Astrocyte of the cerebellum (primary cell): Measurements from ENCODE around the gene PPP6R3.

Experiments used
- DNase-seq: peaks from one replicate; pipeline ENCODE4 v3.0.0-alpha.2; 2011; ENCODE audit warnings: low read depth
- H3K4me3 ChIP-seq: 2 replicates; pipeline ENCODE4 v1.5.1; 2011; ENCODE audit warnings: mild to moderate bottlenecking, low read depth, low read length, moderate library complexity
- in situ Hi-C: cut with HindIII; loops from 2 replicates; pipeline ENCODE4 v1.10.0; 2017; ENCODE audit warnings: low sequenced_read_pairs
- TF ChIP-seq, protein P1 (sequence below): IDR thresholded peaks from 2 replicates; pipeline ENCODE4 v1.5.1; 2012; ENCODE audit warnings: low read length, low read depth, moderate library complexity, mild to moderate bottlenecking; ENCODE audit errors: missing control alignments

Gene PPP6R3

DNA sequence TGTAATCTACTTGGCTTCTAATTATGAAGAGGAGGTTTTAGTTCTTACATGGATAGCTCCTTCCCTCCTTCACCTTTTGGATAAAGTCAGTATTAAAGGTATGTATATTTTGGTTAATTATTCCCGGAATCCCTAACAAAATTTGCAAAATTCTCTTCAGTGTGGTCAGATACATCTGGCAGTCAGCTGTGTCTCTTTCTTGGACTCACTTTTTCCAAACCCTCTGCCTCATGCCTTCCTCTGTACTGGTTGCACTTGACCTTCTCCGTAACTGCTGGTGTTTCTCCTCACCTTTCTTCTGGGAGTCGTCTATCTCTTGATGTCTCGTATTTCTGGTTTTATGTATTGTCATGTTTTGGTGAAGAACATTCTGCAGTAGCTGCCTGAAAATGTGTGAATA lies 62.5 kb downstream of the PPP6R3 start:
- DNase-seq, result no peak
- TF ChIP-seq, protein P1, sequence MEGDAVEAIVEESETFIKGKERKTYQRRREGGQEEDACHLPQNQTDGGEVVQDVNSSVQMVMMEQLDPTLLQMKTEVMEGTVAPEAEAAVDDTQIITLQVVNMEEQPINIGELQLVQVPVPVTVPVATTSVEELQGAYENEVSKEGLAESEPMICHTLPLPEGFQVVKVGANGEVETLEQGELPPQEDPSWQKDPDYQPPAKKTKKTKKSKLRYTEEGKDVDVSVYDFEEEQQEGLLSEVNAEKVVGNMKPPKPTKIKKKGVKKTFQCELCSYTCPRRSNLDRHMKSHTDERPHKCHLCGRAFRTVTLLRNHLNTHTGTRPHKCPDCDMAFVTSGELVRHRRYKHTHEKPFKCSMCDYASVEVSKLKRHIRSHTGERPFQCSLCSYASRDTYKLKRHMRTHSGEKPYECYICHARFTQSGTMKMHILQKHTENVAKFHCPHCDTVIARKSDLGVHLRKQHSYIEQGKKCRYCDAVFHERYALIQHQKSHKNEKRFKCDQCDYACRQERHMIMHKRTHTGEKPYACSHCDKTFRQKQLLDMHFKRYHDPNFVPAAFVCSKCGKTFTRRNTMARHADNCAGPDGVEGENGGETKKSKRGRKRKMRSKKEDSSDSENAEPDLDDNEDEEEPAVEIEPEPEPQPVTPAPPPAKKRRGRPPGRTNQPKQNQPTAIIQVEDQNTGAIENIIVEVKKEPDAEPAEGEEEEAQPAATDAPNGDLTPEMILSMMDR, result no peak
- no peak overlapping the region for H3K4me3 ChIP-seq
- in situ Hi-C loops, result no loop called here

DNA sequence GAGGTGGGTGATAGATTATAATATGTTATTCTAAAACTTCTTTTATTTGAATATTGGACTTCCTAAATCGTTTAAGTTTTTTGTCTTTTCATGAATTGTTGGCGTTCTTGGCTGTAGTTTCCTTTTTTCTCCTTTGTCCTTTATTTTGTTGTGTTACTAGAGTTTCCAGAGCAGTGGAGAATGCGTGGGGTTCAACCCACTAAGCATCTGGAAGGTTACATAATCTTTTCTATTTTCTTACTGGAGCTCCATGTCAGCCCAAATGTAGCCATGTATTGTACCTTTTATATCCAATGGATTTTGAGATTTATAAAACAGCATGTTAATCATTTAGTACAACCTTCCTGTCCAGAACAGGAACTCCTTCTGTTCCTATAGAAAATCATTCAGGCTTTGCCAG lies 63.2 kb downstream of the PPP6R3 start:
- TF ChIP-seq, protein P1, result no peak

DNA sequence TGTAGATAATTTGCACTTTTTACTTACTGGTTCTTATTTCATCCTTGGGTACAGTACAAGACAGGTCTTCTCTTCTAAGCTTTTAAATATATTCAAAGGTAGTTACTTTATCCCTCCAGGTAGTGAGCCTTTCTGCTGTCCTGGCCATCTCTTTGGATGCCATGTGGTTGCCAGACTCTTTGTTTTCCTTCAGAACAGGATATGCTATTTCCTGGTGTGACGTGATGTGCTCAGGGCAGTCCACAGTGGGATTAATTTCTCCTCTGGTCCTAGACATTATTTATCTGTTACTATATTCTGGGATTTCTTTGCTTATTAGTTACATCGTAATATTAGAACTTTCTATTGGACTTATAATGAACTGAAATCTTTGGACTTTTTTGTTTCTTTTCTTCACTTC lies 63.7 kb downstream of the PPP6R3 start:
- DNase-seq, result no peak
- in situ Hi-C loops, result no loop called here
- H3K4me3 ChIP-seq, result no peak overlapping the region
- TF ChIP-seq, protein P1, result no peak

More for the DNA sequence above, 63.2 kb downstream of the PPP6R3 start:
- no peak overlapping the region for H3K4me3 ChIP-seq
- no peak for DNase-seq
- in situ Hi-C loops, result no loop called here

DNA sequence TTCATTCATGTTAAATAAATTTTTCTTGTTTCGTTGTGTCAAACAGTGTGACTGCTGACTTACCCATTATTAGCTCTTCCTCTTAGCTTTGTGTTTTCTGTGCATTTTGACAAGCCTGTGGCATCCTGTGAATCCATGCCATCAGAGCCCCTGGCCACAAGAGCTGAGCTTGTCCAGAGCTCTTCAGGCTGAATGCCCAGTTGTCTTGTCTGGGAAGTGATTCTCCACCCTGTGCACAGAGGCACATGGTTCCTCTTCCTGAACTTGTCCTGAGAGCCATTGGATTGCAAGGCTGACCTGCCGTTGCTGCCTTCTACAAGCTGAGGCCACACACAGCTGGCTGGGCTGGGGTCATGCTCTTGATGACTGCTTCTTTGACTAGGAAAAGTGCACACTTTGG lies 64.1 kb downstream of the PPP6R3 start:
- TF ChIP-seq, protein P1, result no peak
- no peak overlapping the region for H3K4me3 ChIP-seq
- DNase-seq, result no peak
- in situ Hi-C loops, result no loop called here

DNA sequence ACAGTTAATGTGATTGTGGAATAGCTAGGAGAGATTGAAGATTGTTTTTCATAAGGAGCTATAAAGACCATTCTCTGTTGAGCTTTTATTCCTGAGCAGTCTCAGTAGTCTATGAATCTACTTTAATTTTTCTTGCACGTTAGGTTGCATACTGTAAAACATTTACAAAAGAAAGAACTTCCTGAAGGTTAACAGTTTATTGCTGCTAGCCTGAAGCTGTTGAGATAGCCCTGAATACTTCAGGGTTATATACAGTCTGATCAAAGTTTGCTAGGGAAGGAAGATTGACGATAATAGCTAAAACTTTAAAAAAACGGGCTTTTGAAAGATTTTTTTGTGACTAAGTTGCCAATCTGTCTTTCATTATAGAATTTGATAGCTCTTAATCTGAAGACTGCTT lies 64.8 kb downstream of the PPP6R3 start:
- TF ChIP-seq, protein P1, result no peak
- in situ Hi-C loops, result no loop called here
- DNase-seq, result no peak

DNA sequence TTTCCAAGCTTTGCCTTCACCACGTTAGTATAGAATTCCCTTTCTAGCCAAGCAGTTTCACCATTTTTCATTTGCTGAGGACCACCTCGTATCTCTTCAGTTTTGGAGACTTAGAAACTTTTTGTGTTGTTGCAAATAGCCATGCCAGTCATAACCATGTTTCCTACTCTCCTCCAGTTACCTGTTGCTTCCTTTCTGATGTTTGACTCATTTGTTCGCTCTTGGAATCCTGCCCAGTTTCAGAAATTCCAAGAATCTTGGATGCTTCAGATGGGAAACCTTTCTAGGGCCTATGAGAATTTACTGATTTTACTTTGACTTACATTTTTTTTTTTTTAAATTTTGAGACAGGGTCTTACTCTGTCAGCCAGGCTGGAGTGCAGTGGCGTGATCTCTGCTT lies 65.4 kb downstream of the PPP6R3 start:
- peak; percentile 54 for DNase-seq
- in situ Hi-C loops, result no loop called here

More for the DNA sequence above, 64.8 kb downstream of the PPP6R3 start:
- no peak overlapping the region for H3K4me3 ChIP-seq

More for the DNA sequence above, 65.4 kb downstream of the PPP6R3 start:
- TF ChIP-seq, protein P1, result no peak
- H3K4me3 ChIP-seq, result no peak overlapping the region
